ENCODE data around the gene COL23A1. TPM values are rescaled to one million over a fixed set of nuclear protein-coding genes. Genes with fewer than 3 reads are reported as not detected.

The COL23A1 gene
- total and polyA plus RNA-seq, 2 experiments from 2014 or later = 4.8 to 8.2 TPM

DNA sequence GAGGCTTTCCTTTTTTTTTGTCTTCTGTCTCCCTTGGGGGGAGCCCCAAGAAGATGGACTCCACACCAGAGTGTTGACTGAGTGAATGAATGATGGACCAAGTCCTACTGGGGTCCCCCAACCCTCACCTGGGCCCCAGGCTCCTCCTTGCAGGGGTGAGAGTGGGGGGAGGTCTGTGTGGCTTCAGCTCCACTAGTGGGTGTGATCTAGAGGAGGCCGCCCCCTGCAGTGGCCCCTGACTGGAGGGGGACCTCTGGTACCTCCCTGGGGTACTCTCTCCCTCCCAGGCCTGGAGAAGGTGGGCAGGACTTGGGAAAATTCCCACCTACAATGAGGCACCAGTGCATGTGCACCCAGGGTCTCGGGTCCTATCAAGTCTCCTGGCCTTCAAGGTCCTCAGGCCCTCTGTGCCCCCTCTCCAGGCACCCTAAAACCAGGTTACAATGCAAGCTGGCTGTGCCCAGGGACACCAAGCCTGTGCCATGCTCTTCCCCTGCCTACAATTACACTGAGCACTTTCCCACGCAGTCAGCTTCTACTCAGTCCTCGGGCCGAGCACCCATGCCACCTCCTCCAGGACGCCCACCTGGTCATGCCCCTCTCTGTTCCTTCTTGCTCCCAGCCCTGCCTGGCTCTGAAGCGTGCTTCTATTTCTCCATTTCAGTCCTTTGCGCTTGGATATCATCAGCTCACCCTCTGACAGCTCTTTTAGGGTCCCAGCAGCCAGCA, 240.4 kb downstream of the COL23A1 start:
- Histone ChIP-seq H3F3A (replicated peaks; ENCODE audit: low read depth) (no peaks in the 10 kb centered on the region), H3K9me2 (ENCODE audit: insufficient read depth) (no peaks in the 10 kb centered on the region), H3K4me1 (ENCODE audit: insufficient read depth) (no peaks in the 10 kb centered on the region; the same call in 1 of the 2 replicates), H3K36me3 (ENCODE audit: insufficient read depth) (no peaks in the 10 kb centered on the region), H4K20me1 (replicated peaks; ENCODE audit: insufficient read depth) (no peaks in the 10 kb centered on the region), H3K4me2 (no peak overlapping the region), H2AFZ (no peak overlapping the region), H3K4me3 (no peak overlapping the region), H3K27me3 (ENCODE audit: insufficient read depth) (no peaks in the 10 kb centered on the region), H3K79me2 (replicated peaks; ENCODE audit: insufficient read depth) (no peaks in the 10 kb centered on the region), H3K27ac (ENCODE audit: low read depth) (no peak overlapping the region)
- Mint-ChIP-seq H3K27me3 (ENCODE audit: insufficient read depth, low read depth, poor library complexity) (peaks cover 2% of the 10 kb centered on the region), H3K27ac (peak overlapping the region; percentile 17; the same call in 1 of the 2 replicates), H3K9me3 (no peaks in the 10 kb centered on the region), H3K36me3 (ENCODE audit: low read depth) (no peaks in the 10 kb centered on the region), H3K4me1 (peaks cover 39% of the 10 kb centered on the region), H3K4me3 (no peak overlapping the region)
- no peak for TF ChIP-seq STAT1 (IDR thresholded peaks at IDR 0.05; ENCODE audit: unreplicated experiment)
- TF ChIP-seq, protein P1, sequence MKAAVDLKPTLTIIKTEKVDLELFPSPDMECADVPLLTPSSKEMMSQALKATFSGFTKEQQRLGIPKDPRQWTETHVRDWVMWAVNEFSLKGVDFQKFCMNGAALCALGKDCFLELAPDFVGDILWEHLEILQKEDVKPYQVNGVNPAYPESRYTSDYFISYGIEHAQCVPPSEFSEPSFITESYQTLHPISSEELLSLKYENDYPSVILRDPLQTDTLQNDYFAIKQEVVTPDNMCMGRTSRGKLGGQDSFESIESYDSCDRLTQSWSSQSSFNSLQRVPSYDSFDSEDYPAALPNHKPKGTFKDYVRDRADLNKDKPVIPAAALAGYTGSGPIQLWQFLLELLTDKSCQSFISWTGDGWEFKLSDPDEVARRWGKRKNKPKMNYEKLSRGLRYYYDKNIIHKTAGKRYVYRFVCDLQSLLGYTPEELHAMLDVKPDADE (IDR thresholded peaks at IDR 0.05) = no peak
- no peak for TF ChIP-seq ZNF331 (CRISPR knock-in tag; IDR thresholded peaks at IDR 0.05; ENCODE audit: low read depth)
- no peak for TF ChIP-seq NANOG (IDR thresholded peaks at IDR 0.05; ENCODE audit: borderline replicate concordance)
- no peak for TF ChIP-seq CREB1 (CRISPR knock-in tag; IDR thresholded peaks at IDR 0.05; ENCODE audit: low read depth)
- no peak for TF ChIP-seq ZNF462 (CRISPR knock-in tag; IDR thresholded peaks at IDR 0.05)
- TF ChIP-seq POLR2AphosphoS5 (IDR thresholded peaks at IDR 0.05; ENCODE audit: low read depth) = no peak
- no peak for TF ChIP-seq JUNB (IDR thresholded peaks at IDR 0.05; ENCODE audit: unreplicated experiment)
- TF ChIP-seq, protein P2, sequence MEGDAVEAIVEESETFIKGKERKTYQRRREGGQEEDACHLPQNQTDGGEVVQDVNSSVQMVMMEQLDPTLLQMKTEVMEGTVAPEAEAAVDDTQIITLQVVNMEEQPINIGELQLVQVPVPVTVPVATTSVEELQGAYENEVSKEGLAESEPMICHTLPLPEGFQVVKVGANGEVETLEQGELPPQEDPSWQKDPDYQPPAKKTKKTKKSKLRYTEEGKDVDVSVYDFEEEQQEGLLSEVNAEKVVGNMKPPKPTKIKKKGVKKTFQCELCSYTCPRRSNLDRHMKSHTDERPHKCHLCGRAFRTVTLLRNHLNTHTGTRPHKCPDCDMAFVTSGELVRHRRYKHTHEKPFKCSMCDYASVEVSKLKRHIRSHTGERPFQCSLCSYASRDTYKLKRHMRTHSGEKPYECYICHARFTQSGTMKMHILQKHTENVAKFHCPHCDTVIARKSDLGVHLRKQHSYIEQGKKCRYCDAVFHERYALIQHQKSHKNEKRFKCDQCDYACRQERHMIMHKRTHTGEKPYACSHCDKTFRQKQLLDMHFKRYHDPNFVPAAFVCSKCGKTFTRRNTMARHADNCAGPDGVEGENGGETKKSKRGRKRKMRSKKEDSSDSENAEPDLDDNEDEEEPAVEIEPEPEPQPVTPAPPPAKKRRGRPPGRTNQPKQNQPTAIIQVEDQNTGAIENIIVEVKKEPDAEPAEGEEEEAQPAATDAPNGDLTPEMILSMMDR (conservative IDR thresholded peaks at IDR 0.05; ENCODE audit: low read depth in 2 of 2) = no peak
- TF ChIP-seq, protein P3, sequence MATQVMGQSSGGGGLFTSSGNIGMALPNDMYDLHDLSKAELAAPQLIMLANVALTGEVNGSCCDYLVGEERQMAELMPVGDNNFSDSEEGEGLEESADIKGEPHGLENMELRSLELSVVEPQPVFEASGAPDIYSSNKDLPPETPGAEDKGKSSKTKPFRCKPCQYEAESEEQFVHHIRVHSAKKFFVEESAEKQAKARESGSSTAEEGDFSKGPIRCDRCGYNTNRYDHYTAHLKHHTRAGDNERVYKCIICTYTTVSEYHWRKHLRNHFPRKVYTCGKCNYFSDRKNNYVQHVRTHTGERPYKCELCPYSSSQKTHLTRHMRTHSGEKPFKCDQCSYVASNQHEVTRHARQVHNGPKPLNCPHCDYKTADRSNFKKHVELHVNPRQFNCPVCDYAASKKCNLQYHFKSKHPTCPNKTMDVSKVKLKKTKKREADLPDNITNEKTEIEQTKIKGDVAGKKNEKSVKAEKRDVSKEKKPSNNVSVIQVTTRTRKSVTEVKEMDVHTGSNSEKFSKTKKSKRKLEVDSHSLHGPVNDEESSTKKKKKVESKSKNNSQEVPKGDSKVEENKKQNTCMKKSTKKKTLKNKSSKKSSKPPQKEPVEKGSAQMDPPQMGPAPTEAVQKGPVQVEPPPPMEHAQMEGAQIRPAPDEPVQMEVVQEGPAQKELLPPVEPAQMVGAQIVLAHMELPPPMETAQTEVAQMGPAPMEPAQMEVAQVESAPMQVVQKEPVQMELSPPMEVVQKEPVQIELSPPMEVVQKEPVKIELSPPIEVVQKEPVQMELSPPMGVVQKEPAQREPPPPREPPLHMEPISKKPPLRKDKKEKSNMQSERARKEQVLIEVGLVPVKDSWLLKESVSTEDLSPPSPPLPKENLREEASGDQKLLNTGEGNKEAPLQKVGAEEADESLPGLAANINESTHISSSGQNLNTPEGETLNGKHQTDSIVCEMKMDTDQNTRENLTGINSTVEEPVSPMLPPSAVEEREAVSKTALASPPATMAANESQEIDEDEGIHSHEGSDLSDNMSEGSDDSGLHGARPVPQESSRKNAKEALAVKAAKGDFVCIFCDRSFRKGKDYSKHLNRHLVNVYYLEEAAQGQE (IDR thresholded peaks at IDR 0.05; ENCODE audit: unreplicated experiment) = no peak
- TF ChIP-seq EZH2phosphoT487 (IDR thresholded peaks at IDR 0.05; ENCODE audit: unreplicated experiment) = no peak
- TF ChIP-seq ZNF114 (CRISPR knock-in tag; IDR thresholded peaks at IDR 0.05) = no peak
- TF ChIP-seq EZH2 (IDR thresholded peaks at IDR 0.05; ENCODE audit: low read depth, unreplicated experiment) = no peak
- DNase-seq (ENCODE audit: low spot score) = no peak
- no peak for ATAC-seq

All from GM23338 (cell line).